Esophagus squamous epithelium (tissue), 5 donors: ENCODE data around the gene SPRY4. TPM values are rescaled to one million over a fixed set of nuclear protein-coding genes. Genes with fewer than 3 reads are reported as not detected.

Source experiments
- DNase-seq: peaks from one replicate; lab custom pipeline; 2025; lab: John Stamatoyannopoulos, UW
- H3K27ac ChIP-seq, 4 donors: fragments of 200-600 bp; sonication (generic); one replicate each; pipeline ENCODE4 v1.5.1; 2016 to 2019; ENCODE audit warnings: mild to moderate bottlenecking in 1 of 4
- H3K27me3 ChIP-seq, 4 donors: fragments of 200-600 bp; sonication (generic); 1 replicate in 3 of 4; 2 replicates in 1 of 4; pipeline versions ENCODE4 v1.5.1 to v1.6.0; 2017 to 2021; ENCODE audit warnings: antibody characterized with exemption in 1 of 4
- H3K36me3 ChIP-seq, 3 donors: fragments of 200-600 bp; sonication (generic); one replicate each; pipeline ENCODE4 v1.5.1; 2016 to 2019
- H3K4me1 ChIP-seq, 3 donors: fragments of 200-600 bp; sonication (generic); one replicate each; pipeline ENCODE4 v1.5.1; 2017 to 2019
- H3K4me3 ChIP-seq, 4 donors: fragments of 200-600 bp; sonication (generic); 1 replicate in 3 of 4; 2 replicates in 1 of 4; pipeline ENCODE4 v1.5.1; 2016 to 2019; ENCODE audit warnings: mild to moderate bottlenecking in 2 of 4, moderate library complexity in 1 of 4
- H3K9me3 ChIP-seq, 3 donors: fragments of 200-600 bp; sonication (generic); one replicate each; pipeline ENCODE4 v1.5.1; 2016 to 2019
- POLR2A ChIP-seq, 4 donors: fragments of 450-650 bp; IDR thresholded peaks; one replicate each; pipeline ENCODE4 v1.6.1; 2017; ENCODE audit warnings: antibody characterized with exemption in 4 of 4, mild to moderate bottlenecking in 4 of 4, moderate library complexity in 3 of 4
- WGBS, 2 donors: methylation state at CpG; one replicate each; pipeline ENCODE4 v1.1.5; 2018; 5-methylcytosine and 5-hydroxymethylcytosine counted together
- intact Hi-C: fragments of 100-400 bp; cut with DNase I; formaldehyde crosslinking; loops from one replicate; pipeline ENCODE4 v1.15.0; 2022
- total RNA-seq, 4 donors: library from RNA; depleted of rRNA; stranded (reverse); fragments of >200 nt; gene quantifications; one replicate each; pipeline ENCODE4 v1.1.0, GENCODE V29; 2016
- TF ChIP-seq, protein P1 (sequence below), 6 experiments: fragments of 450-650 bp in 4 of 6; fragments of 200-600 bp in 2 of 6; sonication (generic) in 2 of 6; IDR thresholded peaks; one replicate each; pipeline ENCODE4 v1.5.1; 2016 to 2019; ENCODE audit warnings: antibody characterized with exemption in 6 of 6, mild to moderate bottlenecking in 4 of 6, moderate library complexity in 4 of 6
- donor health status: DM: yes; HTN: yes; CAD: no.

SPRY4 gene
- total RNA-seq, 4 donors from 2014 or later: 1.9 to 7.1 (median 4.4) TPM

DNA sequence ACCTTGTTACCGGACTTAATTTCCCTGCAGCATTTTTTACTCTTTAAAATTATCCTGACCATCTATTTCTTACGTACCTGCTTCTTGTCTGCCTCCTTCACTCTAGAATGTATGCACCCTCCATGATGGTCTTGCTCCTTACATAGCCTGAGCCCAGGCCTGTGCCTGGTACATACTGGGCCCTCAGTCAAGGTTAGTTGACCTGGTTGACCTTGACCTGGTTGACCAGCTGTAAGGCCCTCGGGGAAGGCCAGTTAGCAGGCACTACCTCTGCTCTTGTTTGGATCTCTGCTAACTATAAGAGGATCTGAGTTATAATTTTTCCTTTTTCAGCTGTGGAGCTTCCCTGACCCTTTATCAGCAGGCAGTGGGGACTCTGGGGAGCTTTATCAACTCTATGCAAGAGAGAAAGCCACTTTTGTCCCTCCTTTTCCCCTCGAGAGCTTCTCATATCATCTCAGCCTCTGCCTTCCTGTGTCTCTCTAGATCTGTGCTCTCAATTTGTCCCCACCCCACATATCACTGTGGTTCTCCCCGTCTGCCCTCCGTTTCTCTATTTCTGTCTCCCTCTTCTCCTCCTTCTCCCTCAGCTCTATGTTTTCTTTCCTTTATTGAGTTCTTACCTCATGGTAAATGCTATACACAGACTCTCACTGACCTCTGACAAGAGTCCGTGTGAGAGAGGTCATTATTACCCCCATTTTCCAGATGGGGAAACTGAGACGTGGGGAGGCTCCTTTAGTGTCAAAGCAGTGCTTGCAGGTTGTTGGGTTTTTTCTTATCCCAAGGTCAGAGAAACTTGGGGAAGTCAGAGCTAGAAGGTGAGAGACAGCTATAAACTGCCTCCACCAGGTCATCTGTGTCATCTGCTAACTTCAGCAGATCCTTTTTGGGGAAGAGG lies 28.6 kb downstream of the SPRY4 start:
- TF ChIP-seq, protein P1, sequence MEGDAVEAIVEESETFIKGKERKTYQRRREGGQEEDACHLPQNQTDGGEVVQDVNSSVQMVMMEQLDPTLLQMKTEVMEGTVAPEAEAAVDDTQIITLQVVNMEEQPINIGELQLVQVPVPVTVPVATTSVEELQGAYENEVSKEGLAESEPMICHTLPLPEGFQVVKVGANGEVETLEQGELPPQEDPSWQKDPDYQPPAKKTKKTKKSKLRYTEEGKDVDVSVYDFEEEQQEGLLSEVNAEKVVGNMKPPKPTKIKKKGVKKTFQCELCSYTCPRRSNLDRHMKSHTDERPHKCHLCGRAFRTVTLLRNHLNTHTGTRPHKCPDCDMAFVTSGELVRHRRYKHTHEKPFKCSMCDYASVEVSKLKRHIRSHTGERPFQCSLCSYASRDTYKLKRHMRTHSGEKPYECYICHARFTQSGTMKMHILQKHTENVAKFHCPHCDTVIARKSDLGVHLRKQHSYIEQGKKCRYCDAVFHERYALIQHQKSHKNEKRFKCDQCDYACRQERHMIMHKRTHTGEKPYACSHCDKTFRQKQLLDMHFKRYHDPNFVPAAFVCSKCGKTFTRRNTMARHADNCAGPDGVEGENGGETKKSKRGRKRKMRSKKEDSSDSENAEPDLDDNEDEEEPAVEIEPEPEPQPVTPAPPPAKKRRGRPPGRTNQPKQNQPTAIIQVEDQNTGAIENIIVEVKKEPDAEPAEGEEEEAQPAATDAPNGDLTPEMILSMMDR (IDR thresholded peaks at IDR 0.05): no peak
- TF ChIP-seq POLR2A (IDR thresholded peaks at IDR 0.05): no peak
- 75 to 78% methylated on average over 8 of the region's 8 CpGs for WGBS, 2 donors

DNA sequence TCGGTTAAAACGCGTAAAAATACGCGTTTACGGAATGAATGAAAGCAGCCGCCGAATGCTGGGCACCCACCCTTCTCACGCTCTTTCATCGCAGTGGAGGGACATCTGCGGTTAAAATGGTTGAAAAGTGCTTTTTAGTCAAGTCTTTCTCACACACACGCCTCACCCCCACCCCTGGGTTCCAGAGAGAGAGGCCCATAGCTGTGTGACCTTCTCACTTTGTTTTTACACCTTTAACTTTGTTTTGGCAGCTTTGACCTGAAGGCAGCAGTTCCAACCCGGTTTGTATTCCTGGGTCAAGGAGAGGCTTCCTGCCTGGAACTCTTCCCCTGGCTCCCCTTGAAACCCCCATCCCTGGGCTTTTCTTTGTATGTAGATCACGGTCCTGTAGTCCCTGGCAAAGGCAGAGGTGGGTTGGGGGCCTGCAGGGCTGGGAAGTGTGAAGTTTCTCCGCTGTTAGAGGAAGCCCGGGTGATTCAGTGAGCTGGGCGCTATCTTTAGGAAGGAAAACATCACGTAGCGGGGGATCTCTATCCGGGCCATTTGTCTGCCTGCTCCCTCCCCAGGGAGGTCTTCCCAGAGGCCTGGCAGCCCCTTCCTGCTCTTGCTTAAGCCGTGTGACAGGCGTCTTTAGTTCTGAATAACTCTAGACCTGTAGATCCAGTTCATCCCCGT lies 29.6 kb downstream of the SPRY4 start:
- Histone ChIP-seq H3K27me3 (no peaks in the 10 kb centered on the region), H3K36me3 (no peaks in the 10 kb centered on the region), H3K4me3 (no peak overlapping the region), H3K27ac (no peak overlapping the region), H3K4me1 (peaks cover 0 to 22% (median 5%) of the 10 kb centered on the region in 3 donors), H3K9me3 (no peaks in the 10 kb centered on the region)
- intact Hi-C loops: no loop called here
- WGBS, 2 donors: 68 to 79% methylated on average over 17 to 19 of the region's 23 CpGs
- DNase-seq: no peak
- TF ChIP-seq POLR2A (IDR thresholded peaks at IDR 0.05): no peak
- TF ChIP-seq, protein P1 (IDR thresholded peaks at IDR 0.05): no peak

More for the DNA sequence above, 28.6 kb downstream of the SPRY4 start:
- Histone ChIP-seq H3K27me3 (no peaks in the 10 kb centered on the region), H3K4me3 (no peak overlapping the region), H3K27ac (peak overlapping the region in 2 of 4 donors; percentile 29 to 43), H3K9me3 (no peaks in the 10 kb centered on the region), H3K4me1 (peaks cover 0 to 12% (median 5%) of the 10 kb centered on the region in 3 donors), H3K36me3 (no peaks in the 10 kb centered on the region)
- intact Hi-C loops: no loop called here
- no peak for DNase-seq

DNA sequence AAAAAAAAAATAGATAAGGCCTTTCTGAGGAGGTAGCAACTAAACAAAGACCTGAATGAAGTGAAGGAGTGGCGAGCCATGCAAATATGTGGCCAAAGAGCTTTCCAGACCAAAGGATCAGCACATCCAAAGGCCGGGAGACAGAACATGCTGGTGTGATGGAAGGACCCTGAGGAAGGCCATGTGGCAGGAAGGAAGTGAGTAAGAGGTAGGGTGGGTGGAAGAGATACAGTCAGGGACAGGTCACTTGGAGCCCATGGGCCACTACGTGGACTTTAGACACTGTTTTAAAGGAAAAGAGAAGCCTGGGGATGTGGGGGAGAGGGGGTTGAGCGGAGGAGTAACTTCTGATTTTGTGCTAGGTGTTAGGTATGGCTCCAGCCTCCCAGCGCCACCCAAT lies 31.3 kb downstream of the SPRY4 start:
- no peaks in the 10 kb centered on the region for H3K27me3 ChIP-seq
- intact Hi-C loops: no loop called here
- H3K9me3 ChIP-seq: no peaks in the 10 kb centered on the region
- peaks cover 0 to 22% (median 5%) of the 10 kb centered on the region in 3 donors for H3K4me1 ChIP-seq
- no peak overlapping the region for H3K27ac ChIP-seq
- 60 to 70% methylated on average over 5 of the region's 5 CpGs for WGBS, 2 donors
- no peak for TF ChIP-seq POLR2A (IDR thresholded peaks at IDR 0.05)
- TF ChIP-seq, protein P1 (IDR thresholded peaks at IDR 0.05): no peak
- H3K4me3 ChIP-seq: no peak overlapping the region
- no peaks in the 10 kb centered on the region for H3K36me3 ChIP-seq
- no peak for DNase-seq

DNA sequence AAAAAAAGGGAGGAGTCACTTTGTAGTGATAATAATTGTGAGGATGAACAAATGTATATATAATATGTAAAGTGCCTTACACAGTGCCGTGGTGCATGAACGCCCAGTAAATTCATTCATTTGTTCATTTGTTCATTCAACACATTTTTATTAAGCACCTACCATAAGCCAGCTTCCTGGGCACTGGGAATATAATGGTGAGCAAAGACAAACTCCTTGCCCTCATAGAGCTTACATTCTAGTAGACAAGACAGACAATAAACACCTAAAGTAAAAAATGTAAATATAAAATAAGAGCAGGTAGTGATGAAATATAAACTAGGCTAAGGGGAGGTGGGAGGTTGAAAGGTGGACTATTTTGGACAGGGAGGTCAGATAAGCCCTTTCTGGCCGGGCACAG lies 32.0 kb downstream of the SPRY4 start:
- H3K36me3 ChIP-seq: no peaks in the 10 kb centered on the region
- intact Hi-C loops: no loop called here

More for the DNA sequence above, 32.0 kb downstream of the SPRY4 start:
- Histone ChIP-seq H3K4me1 (peaks cover 3 to 25% (median 5%) of the 10 kb centered on the region in 3 donors), H3K27me3 (no peaks in the 10 kb centered on the region), H3K9me3 (no peaks in the 10 kb centered on the region), H3K27ac (no peak overlapping the region), H3K4me3 (no peak overlapping the region)
- DNase-seq: no peak
- 88 to 96% methylated on average over 3 of the region's 3 CpGs for WGBS, 2 donors
- no peak for TF ChIP-seq POLR2A (IDR thresholded peaks at IDR 0.05)
- TF ChIP-seq, protein P1 (IDR thresholded peaks at IDR 0.05): no peak
